NCI-H526 (cell line): ENCODE measurements around the gene PLAGL2.
"Not testable (repeated sequence)": the region's sequence is repeated elsewhere in the genome, so short reads cannot be mapped to it uniquely, and the experiment has no call there.

Experiments
- DNase-seq, 2 experiments: peaks; one replicate each; lab custom pipeline; 2025; lab: John Stamatoyannopoulos, UW

Gene PLAGL2, protein sequence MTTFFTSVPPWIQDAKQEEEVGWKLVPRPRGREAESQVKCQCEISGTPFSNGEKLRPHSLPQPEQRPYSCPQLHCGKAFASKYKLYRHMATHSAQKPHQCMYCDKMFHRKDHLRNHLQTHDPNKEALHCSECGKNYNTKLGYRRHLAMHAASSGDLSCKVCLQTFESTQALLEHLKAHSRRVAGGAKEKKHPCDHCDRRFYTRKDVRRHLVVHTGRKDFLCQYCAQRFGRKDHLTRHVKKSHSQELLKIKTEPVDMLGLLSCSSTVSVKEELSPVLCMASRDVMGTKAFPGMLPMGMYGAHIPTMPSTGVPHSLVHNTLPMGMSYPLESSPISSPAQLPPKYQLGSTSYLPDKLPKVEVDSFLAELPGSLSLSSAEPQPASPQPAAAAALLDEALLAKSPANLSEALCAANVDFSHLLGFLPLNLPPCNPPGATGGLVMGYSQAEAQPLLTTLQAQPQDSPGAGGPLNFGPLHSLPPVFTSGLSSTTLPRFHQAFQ

GRCh38 chr20:32207626-32208498 lies at the start of gene PLAGL2, which contains the start of gene POFUT1:
PLAGL2 (minus strand) TSS chr20:32207743; CDS start chr20:32202178, 5,565 bp downstream.
POFUT1 (plus strand) TSS chr20:32207880; CDS start chr20:32207942, 62 bp downstream.
- DNase-seq: peak; percentile 51 to 97

GRCh38 chr20:32252189-32252588 lies 44.6 kb upstream of the PLAGL2 start:
- no peak for DNase-seq

GRCh38 chr20:32251470-32251869 lies 43.9 kb upstream of the PLAGL2 start:
- DNase-seq: no peak

DNA sequence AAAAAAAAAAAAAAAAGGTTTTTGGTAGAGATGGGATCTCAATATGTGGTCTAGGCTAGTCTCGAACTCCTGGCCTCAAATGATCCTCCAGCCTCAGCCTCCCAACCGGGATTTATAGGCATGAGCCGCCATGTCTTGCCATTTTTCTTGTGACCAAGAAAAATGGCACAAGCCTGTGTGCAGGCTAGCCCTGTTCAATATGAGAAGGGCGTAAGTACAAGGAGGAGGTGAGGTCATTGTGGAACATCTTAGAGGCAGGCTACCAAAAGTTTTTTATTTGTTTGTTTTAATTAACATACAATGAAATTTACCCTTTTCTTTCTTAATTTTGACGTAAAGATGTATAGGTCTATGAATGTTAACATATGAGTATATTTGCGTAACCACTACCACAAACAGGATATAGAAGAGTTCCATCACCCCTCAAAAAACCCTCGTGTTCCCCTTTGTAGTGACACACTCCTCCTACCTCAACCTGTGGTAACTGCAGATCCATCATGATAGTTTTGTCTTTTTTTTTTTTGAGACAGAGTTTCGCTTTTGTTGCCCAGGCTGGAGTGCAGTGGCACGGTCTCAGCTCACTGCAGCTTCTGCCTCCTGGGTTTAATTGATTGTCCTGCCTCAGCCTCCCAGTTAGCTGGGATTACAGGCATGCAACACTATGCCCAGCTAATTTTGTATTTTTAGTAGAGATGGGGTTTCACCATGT lies 41.6 kb upstream of the PLAGL2 start:
- no peak for DNase-seq

GRCh38 chr20:32248043-32248442 lies 40.5 kb upstream of the PLAGL2 start:
- DNase-seq: no peak

DNA sequence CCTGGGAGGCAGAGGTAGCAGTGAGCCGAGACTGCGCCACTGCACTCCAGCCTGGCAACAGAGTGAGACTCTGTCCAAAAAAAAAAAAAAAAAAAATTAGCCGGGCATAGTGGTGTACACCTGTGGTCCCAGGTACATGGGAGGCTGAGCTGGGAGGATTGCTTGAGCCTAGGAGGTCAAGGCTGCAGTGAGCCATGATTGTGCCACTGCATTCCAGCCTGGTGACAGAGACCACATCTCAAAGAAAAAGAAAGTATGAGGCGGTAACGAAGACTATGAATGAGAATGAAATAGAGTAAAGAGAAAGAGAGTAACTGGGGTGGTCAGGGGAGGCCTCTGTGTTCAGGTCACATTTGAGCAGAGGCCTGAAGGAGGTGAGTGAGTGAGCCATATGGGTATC lies 38.7 kb upstream of the PLAGL2 start:
- not testable (repeated sequence) for DNase-seq

GRCh38 chr20:32244959-32245358 lies 37.4 kb upstream of the PLAGL2 start:
- no peak for DNase-seq

DNA sequence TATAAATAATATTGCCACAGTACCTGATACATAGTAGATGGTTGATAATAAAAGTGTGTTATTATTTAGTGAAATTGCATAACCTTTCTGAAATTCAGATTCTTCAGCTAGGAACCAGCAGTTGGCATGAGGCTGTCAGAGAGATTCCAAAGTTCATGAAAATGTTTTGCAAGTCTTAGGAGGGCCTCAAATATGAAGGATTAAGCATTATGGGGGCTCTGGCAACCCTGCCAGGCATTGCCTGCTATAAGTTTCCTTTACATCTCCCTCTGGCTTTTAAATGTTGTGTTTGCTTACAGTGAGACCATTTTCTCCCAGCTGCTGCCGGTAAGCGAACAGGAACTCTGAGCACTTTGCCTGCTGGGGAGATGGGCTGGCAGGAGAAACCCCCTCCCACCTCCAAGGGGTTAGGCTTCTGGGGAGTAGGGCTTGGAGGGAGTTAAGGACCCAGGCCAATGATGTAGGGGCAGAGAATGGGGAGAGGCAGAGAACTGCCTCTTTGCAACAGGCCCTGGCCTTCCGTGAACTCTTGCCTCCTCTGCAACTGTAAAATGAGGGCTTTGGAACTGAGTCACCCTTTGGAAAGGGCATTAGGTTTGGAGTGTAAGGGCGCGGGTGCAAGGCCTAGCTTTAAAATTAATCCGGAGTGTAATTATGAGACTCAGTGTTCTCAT lies 36.7 kb upstream of the PLAGL2 start:
- DNase-seq: no peak

DNA sequence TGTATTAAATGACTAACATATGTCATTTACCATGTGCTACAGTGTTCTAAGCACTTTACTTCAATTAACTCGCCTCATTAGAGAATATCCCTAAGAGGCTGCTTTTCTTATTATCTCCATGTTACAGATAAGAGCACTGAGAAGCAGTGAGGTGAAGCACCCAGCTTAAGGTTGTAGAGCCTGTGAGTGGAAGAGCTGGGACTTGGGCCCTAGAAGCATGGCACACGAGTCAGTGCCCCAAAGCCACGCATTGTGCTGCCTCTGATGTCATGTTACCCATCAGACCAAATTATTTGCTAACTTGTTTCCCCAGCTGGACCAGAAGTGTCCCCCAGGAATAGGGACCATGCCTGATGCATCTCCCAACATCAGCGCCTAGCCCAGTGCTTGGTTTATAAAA lies 34.3 kb upstream of the PLAGL2 start:
- DNase-seq: no peak

GRCh38 chr20:32240205-32240604 lies 32.7 kb upstream of the PLAGL2 start:
- DNase-seq: no peak

GRCh38 chr20:32238483-32239425 lies 31.2 kb upstream of the PLAGL2 start:
- no peak for DNase-seq

GRCh38 chr20:32237419-32237818 lies 29.9 kb upstream of the PLAGL2 start:
- no peak for DNase-seq

DNA sequence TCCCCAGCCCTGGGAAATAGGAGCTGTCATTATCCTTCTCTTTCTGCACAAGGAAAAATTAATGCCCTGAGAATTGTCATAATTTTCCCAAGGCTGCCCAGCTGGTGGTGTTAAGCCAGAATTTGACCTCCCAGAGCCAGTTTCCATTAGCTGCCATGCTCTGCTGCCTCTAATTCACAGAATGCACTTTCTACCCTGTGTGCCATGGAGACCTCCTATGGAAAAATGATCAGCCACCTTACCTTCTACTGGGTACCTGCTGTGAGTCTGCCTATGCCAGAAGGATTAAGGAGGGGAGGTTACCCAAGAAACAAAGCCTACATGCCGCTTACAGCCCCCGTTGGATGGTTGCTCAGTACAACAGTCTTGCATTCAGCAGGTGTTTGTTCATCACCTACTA lies 29.3 kb upstream of the PLAGL2 start:
- no peak for DNase-seq

GRCh38 chr20:32236048-32236533 lies 28.5 kb upstream of the PLAGL2 start:
- DNase-seq: no peak

DNA sequence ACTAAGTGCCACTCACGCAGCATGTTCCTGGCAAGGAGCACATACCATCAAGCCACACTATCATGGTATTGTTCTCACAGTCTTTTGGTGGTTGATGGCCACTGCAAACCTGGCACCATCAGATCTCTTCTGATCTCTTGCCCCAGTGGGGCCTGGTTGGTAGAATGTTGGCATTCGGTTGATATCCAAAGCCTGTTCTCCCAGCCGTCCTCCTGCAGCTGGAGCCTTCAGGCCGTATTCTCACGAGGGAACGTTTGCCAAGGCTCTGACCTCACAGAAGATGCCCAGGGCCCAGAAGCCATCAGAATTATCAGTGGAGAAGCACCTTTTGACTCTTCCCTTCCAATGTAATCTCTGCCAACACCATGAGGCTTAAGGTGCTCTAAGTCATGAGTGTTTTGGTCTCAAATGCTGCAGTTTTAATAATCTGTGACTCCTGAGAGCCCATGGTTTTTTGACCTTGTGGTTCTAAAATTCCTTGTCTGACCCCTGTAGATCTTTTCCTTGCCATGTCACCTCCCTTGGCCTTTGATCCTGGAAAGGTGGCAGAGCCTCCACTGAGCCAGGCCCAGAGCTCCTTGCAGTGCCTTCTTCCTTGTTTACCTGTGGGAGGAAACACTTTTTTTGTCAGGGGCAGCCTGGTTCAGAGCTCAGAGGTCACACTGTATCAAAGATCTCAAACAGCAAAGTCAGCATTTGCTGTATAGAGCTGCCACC lies 27.9 kb upstream of the PLAGL2 start:
- DNase-seq: no peak

DNA sequence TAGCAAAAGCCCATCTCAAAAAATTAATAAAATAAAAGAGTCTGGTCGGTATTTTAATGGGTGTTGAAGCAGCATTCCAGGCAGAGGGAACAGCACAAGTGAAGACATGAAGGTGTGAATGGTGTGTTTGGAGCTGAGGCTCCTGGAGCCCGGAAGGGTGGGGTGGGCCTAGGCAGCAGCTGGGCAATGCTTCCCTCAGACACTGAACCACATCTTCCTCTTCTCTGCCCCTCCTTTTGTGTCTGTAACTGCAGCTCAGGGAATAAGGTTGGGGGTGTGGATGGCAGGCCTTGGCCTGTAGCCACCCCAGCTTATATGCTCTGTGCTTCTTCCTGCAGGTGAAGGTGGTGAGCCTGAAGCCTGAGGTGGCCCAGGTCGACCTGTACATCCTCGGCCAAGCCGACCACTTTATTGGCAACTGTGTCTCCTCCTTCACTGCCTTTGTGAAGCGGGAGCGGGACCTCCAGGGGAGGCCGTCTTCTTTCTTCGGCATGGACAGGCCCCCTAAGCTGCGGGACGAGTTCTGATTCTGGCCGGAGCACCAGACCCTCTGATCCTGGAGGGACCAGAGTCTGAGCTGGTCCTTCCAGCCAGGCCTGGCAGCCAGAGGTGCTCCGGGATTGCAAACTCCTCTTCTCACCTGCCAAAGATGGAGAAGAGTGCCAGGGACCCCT lies 26.7 kb upstream of the PLAGL2 start:
- no peak for DNase-seq

DNA sequence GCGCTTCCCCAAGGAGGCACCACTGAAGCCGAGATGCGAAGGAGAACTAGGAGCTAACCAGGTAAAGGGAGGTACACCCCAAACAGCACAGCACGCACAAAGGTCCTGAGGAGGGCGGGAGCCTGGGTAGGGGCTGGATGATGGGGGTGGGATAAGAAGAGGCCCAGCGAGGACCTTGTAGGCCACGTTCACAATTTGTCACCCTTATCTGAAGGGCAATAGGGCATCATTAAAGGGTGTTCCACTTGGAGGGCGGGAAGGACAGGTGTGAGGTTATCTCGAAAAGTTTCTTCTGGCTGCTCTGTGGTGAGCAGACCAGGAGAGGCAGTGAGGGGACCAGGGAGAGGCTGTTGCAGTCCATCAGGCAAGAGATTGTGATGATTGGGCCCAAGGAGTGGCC lies 25.7 kb upstream of the PLAGL2 start:
- no peak for DNase-seq

DNA sequence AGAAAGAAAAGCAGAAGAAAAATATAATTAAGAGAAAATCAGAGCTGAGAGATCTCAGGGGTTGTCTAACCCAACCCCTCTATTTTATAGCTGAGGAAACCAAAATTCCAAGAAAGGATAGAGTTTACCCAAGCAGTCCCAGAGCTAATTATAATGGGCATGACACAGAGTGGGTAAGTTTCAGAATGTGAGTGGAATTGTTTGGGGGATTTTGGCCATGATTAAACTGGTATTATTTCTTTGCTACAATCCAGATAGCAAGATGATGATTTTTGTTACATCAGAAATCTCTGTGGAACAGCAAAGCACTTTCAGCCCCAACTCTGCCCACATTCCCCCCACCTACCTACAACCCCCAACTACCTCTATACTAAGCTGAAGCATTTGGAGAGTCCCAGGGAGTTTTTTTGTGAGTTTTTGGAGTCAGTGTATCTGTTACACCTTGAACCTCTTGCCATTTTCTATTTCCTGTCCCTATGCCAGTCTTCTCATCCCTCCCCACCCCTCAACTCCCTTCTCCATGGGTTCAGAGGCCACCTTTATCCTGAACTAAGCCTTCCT lies 24.9 kb upstream of the PLAGL2 start:
- no peak for DNase-seq

- DNase-seq: no peak
Observed at GRCh38 chr20:32231847-32232246, 24.3 kb upstream of the PLAGL2 start.
